Stimulated activated CD8-positive, alpha-beta memory T cell treated with anti-CD3 and anti-CD28 coated beads, Interleukin-15, amount 100 ng/mL, for 1 hour (primary cell): Measurements from ENCODE around the gene ARHGAP12.

Experiments
- DNase-seq: peaks from one replicate; pipeline ENCODE4 v3.0.0-alpha.2; 2020; ENCODE audit warnings: low read depth

ARHGAP12 gene

DNA sequence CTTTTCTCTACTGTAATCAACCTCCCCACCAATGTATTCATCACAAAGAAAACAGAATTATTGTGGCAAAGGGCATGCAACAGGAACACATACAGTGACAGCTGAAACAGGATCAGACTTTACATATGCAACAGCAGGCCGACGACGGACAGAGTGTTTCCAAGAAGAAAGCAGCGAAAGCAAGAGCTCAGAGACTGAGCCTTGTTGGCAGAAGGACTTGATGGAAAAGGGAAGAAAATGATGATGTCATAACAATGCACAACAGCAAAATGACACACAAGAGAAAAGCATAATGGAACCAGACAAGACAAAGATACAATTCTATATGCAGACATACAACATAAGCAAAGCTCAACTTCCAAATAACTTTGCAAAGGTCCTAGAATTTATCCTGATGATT lies 106.5 kb downstream of the ARHGAP12 start:
- no peak for DNase-seq

DNA sequence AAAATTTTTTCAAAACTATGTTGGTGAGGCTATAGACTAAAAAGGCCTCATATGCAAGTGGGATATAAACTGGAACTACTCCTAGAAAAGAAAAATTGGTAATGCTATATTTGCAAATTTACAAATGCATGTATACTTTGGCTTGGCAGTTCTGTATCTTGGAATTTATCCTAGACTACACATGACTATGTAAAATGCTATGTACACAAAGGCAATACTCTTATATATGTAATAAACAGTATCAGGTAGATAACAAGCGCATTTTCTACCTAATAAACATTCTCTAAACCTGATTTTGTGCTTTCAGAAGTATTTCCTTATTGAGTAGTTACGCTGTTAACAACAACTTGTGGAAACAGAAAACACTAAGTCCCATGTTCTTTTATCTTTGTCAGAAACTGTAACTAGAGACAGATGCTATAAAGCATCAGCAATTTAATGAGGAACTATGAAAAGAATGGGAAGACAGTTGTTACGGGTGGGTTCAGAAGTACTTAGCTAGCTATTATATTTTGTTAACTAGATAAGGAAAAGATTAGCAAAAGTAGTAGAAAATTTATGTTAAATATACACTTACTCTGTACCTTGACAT lies 107.8 kb downstream of the ARHGAP12 start:
- no peak for DNase-seq

DNA sequence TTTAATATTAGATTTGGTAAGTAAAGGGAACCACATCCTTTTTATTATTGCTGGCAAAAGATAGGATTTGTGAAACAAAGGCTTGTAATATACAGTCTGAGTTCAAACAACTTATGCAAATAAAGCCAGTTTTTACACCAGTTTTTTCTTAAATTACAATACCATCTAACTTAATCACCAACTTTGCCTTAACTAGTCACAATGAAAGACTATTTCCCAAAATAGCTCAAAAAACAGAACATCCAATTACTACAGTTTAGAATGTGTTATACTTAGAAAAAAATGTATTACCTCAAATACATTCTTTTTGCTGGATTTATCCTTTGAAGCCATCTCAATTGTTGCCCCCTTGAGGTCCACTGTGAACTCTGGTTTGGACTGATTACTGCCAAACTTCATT lies 108.5 kb downstream of the ARHGAP12 start:
- no peak for DNase-seq

DNA sequence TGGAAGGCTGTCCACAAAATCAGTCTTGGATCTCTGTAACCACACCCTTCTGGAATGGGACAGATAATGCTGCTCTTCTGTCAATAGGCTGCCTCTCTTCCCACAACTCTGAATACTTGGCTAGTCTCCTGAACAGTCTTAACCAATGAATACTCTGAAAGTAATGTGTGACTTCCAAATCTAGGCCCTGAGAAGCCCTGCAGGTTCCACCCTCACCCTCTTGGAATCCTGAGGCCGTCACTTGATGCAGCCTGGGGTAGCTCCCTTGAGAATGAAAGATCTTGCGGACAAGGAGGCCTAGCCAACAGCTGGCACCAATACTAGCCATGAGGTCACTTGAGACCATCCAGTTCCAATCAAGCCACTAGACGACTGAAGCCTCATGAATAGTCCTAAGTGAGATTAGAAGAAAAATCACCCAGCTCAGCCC lies 109.2 kb downstream of the ARHGAP12 start:
- no peak for DNase-seq

DNA sequence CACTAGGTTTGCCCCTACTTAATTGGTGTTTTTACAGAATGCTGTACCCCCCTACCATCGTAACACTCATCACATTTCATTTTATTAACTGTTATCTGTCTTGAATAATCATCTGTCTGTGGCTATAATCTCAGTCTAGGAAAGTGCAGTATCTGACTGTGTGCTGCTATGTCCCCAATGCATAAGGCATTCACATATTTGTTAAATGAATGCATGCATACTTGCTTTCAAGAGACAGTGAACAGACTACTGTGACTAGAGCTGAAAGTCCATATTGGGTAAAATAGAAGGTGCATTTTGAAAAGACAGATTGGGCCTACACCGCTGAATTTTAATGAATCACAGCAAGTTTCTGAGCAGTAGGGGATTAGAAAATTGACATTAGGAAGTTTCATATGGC lies 112.3 kb downstream of the ARHGAP12 start:
- no peak for DNase-seq

DNA sequence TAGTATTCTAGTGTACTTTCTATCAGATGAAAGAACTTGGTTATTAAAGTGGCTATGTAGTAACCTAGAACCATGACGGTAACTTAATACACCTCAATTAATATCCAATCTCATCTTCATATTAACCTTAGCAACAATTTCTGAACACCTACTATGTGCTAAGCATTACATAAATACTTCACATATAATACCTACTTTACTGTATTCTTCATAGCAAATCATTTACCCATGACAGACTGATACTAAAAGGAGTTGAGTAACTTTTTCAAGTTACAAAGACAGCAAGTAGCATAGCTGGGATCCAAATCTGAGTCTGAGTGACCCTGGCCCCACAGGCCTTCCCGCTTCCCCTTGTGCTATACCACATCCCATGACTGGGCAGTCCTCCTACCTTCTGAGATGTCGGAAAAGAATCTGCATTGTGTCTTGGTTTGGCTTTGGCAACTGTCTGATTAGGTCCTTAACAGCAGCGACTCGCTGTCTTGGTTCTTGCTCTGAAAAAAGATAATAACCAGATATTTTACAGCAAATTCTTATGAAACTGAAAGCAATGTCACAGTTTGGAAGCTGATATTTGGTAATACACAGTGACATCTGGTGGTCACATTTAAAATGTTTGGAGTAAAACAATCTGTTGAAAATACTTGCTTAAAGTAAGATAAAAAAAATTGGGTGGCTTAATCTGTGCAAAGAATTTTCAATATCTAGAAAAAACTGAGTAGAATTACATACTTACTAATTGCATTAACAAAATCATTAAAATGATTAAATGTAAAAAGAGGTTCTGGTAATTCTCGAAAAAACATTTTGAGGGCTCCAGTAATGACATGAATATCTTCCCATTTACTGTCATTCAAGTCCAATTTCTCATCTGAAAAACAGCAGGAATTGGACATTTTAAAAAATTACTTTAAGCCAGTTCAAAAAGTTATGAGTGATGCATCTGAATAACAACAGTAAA lies 120.1 kb downstream of the ARHGAP12 start:
- DNase-seq: no peak

DNA sequence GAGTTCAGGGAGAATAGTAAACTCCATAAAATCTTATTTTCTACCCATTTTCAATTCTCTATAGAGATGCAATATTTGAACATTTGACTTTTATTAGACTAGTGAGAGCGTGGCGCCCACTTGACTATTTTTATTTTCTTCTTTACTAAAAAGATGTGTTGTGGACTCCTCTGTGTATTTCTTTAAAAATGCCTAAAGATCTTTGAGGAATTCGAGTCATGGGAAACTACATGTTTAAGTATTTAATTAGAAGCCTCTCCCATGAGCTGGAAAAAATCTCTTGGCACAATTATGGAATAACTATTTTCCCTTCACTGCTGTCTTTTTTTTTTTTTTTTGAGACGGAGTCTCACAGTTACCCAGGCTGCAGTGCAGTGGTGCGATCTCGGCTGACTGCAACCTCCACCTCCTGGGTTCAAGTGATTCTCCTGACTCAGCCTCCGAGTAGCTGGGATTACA lies 124.2 kb downstream of the ARHGAP12 start:
- no peak for DNase-seq

DNA sequence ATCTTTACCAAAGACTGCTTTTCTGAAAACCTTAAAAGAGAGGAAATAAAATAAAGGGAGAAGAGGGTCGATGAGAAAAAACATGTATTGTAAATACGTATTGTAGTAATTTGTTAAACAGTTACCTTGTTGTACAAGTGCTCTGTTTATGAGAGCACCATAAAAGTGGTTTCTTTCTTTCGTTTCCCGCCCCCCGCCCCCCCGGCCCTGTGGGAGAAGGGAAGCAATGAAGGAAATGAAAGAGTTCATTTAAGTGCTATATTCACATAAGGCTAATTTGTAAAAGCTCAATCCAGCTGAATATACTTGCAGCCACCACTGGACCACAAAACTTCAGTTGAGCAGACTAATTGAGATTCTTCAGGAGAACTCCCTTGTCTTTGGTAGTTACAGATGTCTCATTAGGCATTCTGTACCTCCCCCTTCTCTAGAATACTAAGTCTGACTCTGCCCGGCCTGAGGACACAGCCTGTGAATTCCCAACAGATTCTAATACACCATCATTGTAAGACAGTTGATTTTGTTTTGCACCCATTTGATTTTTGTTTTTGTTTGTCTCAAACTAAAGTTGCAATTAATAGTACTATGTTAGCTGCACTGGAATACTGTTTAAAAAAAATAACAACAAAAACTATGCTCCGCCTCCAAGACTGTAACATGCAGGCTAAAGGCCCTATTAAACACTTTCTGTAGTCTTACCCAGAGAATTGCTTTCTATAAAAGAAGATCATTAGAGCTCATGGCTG lies 124.9 kb downstream of the ARHGAP12 start:
- DNase-seq: no peak

DNA sequence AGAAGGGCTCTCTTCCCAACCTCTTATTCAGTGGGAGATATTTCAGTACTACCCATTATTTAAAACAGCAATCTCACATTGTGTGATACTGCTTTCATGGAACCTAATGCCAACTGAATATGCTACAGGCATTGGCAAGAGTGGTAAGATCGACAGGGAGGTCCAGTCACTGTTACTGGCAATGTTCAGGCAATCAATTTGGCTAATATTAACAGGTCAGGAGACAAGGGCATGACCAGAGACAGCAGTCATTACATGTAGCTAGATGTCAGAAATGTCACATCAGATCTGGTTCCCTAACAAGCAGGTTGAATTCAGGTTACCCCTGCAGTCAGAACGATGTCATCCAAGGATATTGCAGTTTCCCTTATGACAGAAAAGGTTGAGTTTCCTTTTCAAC lies 129.4 kb downstream of the ARHGAP12 start:
- DNase-seq: no peak

DNA sequence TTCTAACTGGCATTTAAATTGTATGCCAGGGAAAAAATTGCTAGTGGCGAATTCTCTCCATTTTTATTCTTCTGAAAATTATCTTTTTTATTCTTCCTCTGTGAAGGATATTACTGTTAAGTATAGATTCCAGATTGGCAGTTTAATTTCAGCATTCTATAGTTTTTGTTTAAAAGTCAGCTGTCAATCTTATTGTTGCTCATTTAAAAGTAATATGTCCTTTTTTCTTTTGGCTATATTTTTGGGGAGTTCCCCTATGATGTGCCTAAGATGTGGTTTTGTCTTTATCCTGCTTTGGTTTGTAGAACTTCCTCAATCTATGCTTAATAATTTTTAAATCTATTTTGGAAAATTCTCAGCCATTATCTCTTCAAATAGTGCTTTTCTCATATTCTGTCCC lies 135.9 kb downstream of the ARHGAP12 start:
- no peak for DNase-seq

DNA sequence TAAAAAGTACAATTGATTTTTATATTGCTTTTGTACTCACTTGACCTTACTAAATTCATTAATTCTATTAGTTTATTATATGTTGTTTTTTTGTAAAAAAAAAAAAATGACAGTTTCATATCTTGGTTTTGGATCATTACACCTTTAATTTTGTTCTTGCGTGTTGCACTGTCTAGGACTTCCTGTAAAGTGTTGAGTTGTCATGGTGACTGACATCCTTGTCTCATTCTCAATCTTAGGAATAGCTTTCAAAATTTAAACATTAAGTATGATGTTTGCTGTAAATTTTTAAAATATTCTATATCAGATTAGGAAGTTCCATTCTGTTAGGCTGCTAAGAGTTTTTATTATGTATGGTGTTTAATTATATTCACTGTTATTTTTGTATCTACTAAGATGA lies 139.1 kb downstream of the ARHGAP12 start:
- DNase-seq: no peak

DNA sequence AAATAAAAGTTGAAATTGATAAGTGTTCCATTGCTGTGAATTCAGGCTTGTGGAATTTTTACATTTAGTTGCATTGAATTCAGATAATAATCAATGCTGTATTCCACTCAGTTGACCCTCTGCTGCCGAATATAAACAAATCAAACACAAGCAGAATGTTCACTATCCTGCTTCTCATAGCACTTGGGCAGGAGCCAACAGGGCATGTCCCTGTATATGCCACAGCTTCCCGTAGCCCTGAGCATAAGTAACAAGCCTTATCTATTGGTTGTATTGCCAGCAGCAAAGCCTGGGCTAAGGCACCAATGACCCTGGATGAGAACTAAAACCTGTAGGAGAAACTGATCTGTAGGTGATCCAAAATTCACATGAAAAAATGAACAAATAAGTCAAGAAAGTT lies 145.9 kb downstream of the ARHGAP12 start:
- DNase-seq: no peak

DNA sequence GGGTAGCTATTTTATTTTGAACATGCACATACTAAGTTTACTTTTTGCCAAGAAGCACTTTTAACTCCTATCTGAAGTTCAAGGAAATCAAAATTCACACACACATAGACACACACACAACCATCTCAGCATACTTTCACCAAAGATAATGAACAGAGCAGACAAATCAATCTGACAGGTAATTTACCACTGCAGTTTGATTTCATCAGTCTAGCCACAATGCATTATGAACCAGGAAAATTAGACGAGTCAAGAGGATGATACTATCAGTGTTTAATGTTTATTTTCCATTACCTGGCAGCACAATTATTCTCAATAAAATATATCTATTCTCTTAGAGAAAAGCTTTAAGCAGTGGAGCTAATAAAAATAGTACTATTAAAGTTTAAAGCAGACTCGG lies 147.9 kb downstream of the ARHGAP12 start:
- no peak for DNase-seq

DNA sequence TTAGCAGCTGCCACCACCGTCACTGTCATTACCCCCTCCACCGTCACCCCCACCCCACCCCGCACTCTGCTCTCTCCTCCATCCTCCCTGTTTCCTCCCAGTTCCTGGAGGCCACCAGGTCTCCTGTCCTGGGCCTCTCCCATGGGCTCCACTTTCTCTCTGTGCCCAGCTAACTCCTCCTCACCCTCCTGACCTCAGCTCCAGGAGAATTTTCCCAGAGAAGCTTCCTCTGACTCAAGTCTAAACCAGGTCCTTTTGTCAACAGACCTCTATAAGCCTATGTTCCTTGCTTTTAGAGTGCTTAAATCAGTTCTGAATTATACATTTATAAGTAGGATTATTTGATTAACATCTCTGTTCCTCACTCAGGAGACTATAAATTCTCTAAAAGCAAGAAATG lies 150.0 kb downstream of the ARHGAP12 start:
- no peak for DNase-seq

DNA sequence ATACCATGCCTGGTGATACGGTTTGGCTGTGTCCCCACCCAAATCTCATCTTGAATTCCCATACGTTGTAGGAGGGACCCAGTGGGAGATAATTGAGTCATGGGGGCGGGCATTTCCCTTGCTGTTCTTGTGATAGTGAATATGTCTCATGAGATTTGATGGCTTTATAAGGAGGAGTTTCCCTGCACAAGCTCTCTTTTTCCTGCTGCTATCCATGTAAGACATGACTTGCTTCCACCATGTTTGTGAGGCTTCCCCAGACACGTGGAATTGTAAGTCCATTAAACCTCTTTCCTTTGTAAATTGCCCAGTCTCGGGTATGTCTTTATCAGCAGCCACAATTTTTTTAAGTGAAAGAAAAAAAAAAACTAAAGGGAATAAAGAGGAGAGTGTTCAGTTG lies 152.5 kb downstream of the ARHGAP12 start:
- no peak for DNase-seq

DNA sequence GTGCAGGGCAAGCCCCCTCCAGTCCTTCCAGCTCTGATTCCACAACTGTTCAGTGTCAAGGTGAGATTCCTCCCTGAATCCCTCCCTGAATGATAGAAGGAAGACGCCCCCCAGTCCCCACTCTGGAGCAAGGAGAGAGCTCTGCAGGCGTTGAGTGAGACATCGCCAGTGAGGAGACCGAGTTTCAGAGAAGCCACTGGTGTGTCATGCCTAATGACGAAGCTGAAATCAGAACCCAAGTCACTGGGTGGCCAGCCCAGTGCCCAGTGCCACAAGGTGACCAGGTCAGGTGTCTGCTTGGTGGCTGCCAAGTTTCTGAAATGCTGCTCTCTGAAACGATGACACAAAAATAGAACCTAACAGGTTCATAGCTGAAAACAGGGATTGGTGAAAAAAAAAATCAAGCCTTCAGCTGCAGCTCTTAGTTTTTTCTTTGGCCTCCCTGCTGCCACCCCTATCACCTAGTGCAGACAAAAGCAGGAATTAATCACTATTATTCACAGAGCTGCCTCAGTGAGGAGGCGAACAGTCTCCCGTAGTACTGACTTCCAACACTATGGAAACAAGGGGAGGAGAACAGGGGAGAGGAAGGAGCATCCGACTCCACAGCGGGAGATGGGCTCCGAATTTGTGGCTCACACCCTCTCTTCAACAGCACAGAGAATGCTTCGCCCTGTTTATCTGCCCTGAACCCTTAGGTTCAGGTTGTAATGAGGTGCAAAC lies 153.5 kb downstream of the ARHGAP12 start:
- DNase-seq: no peak

DNA sequence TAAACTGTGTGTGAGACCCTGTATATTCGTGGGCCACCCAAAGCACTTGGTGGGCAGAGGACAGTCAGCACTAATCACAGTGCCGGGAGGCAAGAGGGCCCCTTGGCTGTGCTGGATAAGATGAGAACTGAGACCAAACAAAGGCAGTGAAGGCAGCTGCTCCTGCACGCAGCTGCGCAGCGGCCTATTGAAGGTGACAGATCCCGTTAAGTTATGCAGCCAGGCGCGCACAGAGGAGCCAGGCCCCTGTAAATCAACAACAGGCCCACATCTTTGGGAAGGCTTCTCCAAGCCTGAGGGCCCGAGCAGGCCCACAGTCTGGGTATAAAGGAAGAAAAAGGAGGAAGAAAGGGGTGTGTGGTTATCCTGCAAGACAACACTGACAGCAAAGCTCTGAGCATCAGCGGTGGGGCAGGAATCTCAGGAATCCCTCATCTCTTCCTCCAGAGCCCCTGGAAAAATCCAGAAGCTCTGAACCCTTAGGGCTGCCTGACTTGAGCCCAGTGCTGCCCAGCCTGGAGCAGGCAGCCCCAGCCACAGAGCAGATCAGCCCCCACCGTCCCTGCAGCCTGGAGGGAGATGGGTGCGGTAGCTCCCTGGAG lies 154.2 kb downstream of the ARHGAP12 start:
- DNase-seq: no peak

DNA sequence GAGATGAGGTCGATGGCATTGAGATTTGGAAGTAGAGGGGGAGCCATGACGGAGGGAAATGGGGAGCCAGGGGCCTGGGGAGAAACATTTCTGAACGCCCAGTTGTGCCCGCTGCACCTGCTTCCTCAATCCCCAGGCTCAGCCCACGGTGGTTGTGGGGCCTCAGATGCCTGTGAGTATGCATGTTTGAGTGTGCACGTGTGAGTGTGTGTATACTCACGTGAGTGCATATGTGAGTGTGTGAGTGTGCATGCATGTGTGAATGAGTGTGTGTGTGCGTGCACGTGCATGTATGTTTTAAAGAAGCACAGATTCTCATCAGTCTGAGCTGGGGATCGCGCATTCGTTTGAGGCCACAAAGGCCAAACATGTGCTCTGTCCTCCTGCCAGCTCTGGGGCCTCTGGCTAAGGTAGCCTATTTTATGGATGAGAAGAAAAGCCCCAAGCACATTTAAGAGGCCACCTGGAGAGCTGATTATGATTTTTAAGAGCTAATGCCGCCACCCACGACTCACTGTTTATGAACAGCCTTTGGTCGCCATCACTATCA lies 154.8 kb downstream of the ARHGAP12 start:
- no peak for DNase-seq

DNA sequence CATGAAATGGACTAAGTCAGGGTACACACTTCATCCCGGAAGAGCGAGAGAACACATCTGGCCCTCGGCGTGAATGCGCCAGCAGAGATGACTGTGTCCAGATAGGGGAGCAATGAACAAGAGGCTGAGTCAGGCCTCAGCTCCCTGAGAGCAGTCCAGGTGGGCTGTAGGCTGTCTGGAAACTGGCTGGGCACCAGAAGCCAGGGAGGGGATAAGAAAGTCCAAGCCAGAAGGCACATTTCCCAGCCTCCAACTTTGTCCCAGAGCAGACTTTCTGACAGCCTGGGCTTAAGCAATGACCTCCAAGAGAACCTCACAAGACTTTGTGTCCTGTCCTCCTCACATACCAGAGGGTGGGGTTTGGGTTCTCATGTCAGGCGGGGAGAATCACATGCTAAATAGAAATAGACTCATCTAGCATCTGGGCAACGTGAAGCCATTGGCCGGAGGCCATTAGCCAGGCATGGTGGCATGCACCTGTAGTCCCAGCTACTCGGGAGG lies 157.2 kb downstream of the ARHGAP12 start:
- no peak for DNase-seq

DNA sequence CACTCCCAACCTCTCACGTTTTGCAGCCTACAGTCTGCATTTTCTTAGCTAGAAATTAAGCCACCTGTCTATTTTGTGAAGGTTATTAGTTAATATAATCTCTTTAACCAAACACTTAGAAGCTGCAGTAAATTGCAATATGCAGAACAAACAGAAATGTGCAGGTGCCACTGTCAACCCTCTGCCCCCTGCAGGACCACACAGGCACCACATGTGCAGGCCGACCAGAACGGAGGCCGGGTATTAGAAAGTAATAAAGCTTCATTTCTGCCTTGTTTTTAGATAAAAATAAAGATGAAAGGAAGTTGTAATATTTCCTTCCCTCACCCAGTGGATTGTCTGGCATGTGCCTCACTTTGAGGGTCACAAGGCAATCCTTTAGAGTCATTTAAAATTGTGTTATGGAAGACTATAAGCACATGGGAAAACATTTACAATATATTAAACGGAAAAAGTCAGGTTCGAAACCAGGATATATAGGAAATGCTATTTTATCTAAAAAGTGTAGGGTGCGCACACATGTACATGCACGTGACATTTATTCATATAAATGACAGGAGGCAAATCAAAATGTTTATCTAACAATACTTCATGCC lies 158.2 kb downstream of the ARHGAP12 start:
- no peak for DNase-seq

DNA sequence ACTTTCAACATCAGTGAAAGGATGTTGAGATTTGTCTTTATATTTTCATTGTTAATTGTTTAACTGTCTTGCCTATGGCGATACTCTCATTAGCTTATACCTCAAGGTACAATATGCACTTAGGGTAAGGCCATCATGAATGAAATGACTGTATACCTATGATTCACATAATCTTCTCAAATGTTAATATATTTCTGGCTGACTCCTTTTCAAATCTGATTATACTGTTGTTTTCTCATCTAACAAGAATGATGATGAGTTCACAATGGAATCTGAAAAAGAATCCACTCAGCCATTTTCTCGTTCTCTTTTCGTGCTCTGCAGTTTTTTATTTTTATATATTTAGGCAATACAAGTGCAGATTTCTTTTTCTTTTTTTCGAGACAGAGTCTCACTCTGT lies 159.1 kb downstream of the ARHGAP12 start:
- no peak for DNase-seq
